GM18505 (cell line): ENCODE data around the gene KIAA1614.

Experiments
- ATAC-seq: cut with Tn5 transposase; IDR thresholded peaks from one replicate; pipeline ENCODE4 v1.9.1; 2021; ENCODE audit not compliant: unreplicated experiment
- POLR2A ChIP-seq: IDR thresholded peaks from 4 replicates; pipeline ENCODE4 v1.6.1; 2011; ENCODE audit warnings: borderline replicate concordance; ENCODE audit not compliant: insufficient read depth, insufficient read length; ENCODE audit errors: extremely low read depth

Gene KIAA1614, protein sequence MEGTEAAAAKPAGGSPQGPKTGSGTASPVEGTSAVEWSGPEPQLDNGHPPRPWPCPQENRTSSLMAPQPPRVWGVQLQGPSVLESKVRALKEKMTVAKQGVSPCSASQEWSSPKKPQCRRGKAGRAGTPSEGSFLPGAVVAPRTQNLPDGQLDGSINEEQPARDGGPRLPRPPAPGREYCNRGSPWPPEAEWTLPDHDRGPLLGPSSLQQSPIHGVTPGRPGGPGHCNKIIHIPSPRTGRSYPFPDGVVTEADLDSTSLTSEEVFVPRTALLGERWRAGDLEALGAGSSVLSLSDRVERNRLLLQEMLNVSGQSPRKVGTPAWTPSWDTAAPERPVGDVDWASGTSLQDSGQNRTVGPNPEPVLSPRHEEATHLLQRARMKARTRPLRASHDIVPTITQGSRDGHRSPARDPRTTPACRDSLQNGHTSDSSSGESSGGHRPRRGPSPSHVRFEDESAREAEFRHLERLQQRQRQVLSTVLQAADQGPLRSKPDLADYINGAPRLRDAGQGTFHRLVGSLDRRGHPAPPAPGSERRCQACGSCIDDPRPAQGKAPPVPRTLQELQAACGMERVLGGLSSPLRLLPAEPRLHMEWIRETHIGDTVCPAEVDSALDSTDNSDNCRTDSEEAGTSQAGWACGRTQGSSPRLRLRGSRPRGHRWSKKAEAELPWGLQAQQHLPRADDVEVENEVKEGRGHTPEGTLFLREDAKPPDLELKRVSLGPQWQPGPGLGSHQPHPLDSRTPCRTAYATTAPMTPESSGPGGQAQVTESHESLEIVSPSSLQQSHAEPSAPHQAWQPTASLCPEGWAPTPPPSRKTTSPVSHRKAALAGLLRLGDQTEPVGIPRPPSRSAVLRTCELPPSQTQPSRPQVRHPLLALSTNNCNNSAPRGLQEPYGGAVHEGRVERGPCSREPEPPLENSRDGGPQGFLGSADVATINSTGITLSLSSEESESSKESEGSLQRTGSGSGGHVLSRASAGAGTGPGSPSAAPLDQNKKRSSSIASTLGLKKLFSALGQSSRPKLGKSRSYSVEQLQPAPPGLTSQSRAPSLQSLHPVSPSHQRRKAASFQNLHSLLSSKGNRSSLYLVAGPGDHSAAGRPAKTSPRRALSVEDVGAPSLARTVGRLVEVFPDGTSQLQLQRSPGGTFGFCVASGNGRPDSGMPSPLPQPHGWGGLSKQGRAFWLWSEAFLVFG

DNA sequence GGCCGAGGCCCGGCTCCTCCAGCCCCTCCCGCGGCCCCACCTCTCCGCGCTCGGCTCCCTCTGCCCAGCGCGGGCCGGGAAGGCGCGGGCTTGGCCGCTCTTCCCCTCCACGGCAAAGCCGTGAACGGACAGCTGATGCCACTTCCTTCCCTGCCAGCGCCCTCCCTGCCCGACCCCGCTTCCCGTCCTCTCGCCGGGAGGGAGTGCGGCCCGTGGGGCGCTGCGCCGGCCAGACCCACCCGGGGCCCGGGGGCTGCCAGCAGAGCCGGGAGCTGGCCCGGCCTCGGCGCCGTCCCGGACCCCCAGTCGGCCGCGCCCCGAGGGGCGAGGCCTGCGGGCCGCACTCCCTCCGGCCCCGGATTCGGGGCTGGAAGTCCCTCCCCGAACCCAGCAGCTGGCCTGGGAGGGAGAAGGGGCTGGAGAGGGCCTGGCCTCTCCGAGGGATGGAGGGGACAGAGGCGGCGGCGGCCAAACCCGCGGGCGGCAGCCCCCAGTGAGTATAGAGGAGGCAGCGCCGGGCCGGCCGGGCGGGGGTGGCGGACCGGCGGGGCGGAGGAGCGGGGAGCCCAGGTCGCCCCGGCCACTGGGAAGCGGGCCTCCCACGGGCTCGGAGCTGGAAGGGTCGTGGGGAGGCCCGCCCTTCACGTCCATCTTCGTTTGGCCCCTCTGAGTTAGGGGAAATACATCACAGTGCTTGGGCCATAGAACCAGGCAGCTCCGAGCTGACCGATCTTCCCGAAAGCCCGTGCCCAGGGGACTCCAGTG is at the start of gene KIAA1614:
KIAA1614 (plus strand) TSS at position 97 of the 765 bp plus-strand sequence; CDS start at position 444, 347 bp downstream.
- TF ChIP-seq POLR2A, result no peak
- ATAC-seq, result no peak

DNA sequence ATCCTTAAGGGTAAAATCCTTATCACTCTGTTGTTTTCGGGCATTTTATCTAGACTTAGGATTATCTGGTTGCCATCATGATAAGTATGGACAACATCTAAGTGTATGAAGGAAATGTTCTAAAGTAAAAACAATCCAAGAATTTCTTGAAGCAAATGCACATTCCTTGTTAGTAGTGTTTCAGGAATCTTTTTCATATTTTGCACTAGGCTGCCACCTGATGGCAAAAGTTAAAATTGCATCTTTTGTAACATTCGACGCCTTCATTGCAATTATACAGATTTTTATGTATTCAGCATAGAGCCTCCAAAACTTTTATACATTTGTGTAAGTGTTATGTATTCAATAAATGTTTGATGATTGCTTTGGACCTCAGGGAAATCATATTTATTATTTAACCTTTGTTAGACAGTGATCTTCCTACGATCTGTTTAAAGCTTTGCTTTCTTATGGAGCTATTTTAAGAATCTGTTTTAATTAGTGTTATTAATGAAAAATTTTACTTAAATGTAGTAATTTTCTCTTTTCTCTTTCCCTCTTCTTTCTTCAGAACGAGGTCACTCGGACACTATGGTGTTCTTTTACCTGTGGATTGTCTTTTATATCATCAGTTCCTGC is 49.4 kb upstream of the KIAA1614 start:
- no peak for TF ChIP-seq POLR2A
- ATAC-seq, result no peak

GRCh38 chr1:180881806-180882509 is 30.7 kb upstream of the KIAA1614 start:
- no peak for ATAC-seq
- TF ChIP-seq POLR2A, result no peak

- no peak for TF ChIP-seq POLR2A
- ATAC-seq, result no peak
Observed at GRCh38 chr1:180884588-180885300, 28.0 kb upstream of the KIAA1614 start.

GRCh38 chr1:180886338-180886737 is 26.4 kb upstream of the KIAA1614 start:
- ATAC-seq, result no peak
- no peak for TF ChIP-seq POLR2A

DNA sequence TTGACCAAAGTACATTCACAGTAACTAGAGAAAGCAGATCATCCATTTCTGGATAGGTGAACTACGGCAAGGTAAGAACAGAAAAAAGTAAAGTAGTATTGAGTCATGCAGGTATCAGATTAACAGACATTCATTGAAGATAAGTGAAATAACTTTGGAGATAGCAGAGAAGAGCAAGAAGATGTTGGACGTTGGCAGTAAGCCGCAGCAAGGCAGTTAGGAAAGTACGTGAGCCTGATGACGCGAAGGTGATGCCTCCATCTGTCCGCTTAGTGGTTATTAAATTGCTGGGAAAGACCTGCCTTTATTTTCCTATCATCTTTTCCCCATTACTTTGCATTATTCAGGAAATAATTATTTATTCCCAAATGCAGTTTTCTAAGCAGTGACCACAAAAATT is 24.9 kb upstream of the KIAA1614 start:
- no peak for TF ChIP-seq POLR2A
- no peak for ATAC-seq

GRCh38 chr1:180888870-180889269 is 23.8 kb upstream of the KIAA1614 start:
- no peak for TF ChIP-seq POLR2A
- ATAC-seq, result peak; percentile 71

DNA sequence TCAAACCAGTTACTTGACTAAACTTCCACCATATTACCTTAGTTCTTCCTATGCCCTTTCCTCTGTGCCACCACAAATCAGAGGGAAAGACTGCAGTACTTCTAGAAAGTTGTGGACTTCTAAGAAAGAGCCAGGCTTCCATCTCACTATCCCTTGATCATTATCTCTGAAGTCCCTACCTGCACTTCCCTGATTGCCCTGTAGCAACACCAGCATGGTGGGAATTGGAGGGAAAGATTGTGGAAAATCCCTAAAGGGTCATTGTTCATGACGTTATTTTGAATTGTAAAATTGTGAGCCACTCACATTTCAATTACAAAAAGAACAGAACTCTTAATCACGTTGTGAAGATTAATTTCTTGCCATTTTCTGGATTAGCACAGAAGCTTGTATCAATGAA is 23.4 kb upstream of the KIAA1614 start:
- ATAC-seq, result no peak
- no peak for TF ChIP-seq POLR2A

DNA sequence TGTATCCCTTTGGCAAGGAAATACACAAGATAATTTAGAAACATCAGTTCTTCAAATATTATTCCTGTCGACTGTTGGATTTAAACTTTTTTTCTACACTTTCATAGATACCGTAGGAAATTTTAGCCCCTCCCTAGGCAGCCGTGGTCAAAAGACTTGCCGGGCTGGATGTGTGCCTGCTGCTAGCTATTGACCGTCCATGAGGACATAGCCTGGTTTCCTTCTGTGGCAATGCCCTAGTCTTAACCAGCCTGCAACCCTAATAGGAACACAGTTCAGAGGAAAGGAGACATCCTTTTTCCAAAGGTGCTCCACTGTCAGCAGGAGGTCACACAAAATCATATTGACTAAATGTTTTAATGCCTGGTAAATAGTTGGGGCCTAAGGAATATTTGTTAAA is 20.4 kb upstream of the KIAA1614 start:
- ATAC-seq, result no peak
- TF ChIP-seq POLR2A, result no peak

- ATAC-seq, result no peak
Observed at GRCh38 chr1:180892675-180893074, 20.0 kb upstream of the KIAA1614 start.

GRCh38 chr1:180893614-180894013 is 19.1 kb upstream of the KIAA1614 start:
- TF ChIP-seq POLR2A, result no peak
- no peak for ATAC-seq

More at GRCh38 chr1:180892675-180893074, 20.0 kb upstream of the KIAA1614 start:
- no peak for TF ChIP-seq POLR2A
